ENCODE measurements around the gene GNAS. TPM values are rescaled to one million over a fixed set of nuclear protein-coding genes. Genes with fewer than 3 reads are reported as not detected.

Gene GNAS
- total and polyA plus RNA-seq, 10 of the 15 experiments (the other 5 are each of a cell fraction or from before 2014, with no cell fraction given), result 209 to 950 (median 394) TPM

DNA sequence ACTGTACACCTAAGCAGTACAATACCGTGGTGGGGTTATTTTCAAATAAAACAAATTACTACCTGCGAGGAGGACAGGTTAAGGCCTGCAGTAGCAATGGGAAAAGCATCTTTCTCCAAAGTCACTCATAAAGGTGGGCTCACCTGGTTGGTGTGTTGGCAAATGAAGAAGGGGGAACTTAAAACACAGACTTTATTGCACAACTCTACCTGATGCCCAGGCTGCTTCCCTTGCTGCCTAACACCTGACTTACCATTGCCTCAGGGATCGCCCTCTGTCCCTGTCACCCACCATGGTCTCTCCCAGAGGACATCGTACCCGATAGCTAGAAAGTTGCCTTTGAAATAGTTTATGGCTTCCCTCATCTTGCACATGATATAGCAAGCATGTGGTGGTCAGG is 53.6 kb downstream of the GNAS start:
- peaks cover 27 to 65% of the 10 kb centered on the region in 2 experiments for H3K36me3 ChIP-seq (ENCODE audit: control insufficient read depth in 2 of 2, insufficient read depth in 2 of 2, low read length in 1 of 2)
- H3K79me2 ChIP-seq (ENCODE audit: control insufficient read depth, insufficient read depth, low read length), result peaks cover 34% of the 10 kb centered on the region
- no peak overlapping the region for H2AFZ ChIP-seq (ENCODE audit: control insufficient read depth, low read depth, low read length)
- H3K4me1 ChIP-seq (ENCODE audit: control insufficient read depth, insufficient read depth, low read length), result peaks cover 54% of the 10 kb centered on the region
- FAIRE-seq (no peak), ATAC-seq (no peak), DNase-seq (ENCODE audit: low read depth, low spot score) (no peak)
- H3K4me2 ChIP-seq (ENCODE audit: control insufficient read depth, insufficient read depth), result peak overlapping the region; percentile 69
- no peaks in the 10 kb centered on the region for H4K20me1 ChIP-seq (ENCODE audit: control insufficient read depth, insufficient read depth)
- H3K27me3 ChIP-seq (replicated peaks in 1 of 2; ENCODE audit: control insufficient read depth in 2 of 2, insufficient read depth in 2 of 2, low read length in 1 of 2), result no peaks in the 10 kb centered on the region
- ChIA-PET RAD21 (ENCODE audit: unreplicated experiment) (interaction anchor here (1.0 to 1.9 kb wide), 3 partner anchors 8 to 123 kb away, joined by 3 to 4 read pairs (median 3); no protein-coding TSS in a partner anchor), CTCF (interaction anchor here (1.7 to 1.9 kb wide), 3 partner anchors 9 to 76 kb away, joined by 5 to 10 read pairs (median 8); partner anchors contain the start of gene NELFCD), SMC1A (ENCODE audit: uncharacterized antibody, unreplicated experiment) (interaction anchor here (1.1 to 2.5 kb wide), 5 partner anchors 8 to 138 kb away, joined by 3 to 28 read pairs (median 4); no protein-coding TSS in a partner anchor), POLR2A (interaction anchor here (2.0 to 2.4 kb wide), 2 partner anchors 8 to 15 kb away, joined by 10 to 15 read pairs; no protein-coding TSS in a partner anchor)
- in situ Hi-C loops (cut with MboI) (loop anchor here (5.0 kb wide), 1 partner anchor 76 kb away; the partner anchor contains the start of gene NELFCD), intact Hi-C loops (cut with micrococcal nuclease; ENCODE audit: unreplicated experiment) (loop anchor here (2.0 to 5.0 kb wide), 3 partner anchors 13 to 126 kb away; partner anchors contain the start of gene ATP5F1E)
- no TSS peak for BruUV-seq (replicated peaks)
- 85% methylated on average over 5 of the region's 5 CpGs for WGBS (ENCODE audit: insufficient coverage, insufficient replicate concordance, low lambda C conversion rate, missing lambda C conversion rate)
- TF ChIP-seq ZZZ3 (IDR thresholded peaks at IDR 0.05; ENCODE audit: control insufficient read depth, insufficient read length, low read depth), result no peak
- peak; percentile 42; the same call in 1 of the 2 replicates for TF ChIP-seq POLR2AphosphoS5 (IDR thresholded peaks at IDR 0.05; ENCODE audit: low read length)
- no peak overlapping the region for H3K4me3 ChIP-seq
- no peaks in the 10 kb centered on the region for H3K9me3 ChIP-seq (replicated peaks; ENCODE audit: control insufficient read depth, insufficient read depth, low read length)
- H3K9ac ChIP-seq (ENCODE audit: control insufficient read depth, insufficient read depth, low read length), result no peak overlapping the region
- peak overlapping the region; percentile 96 for H3K27ac ChIP-seq (ENCODE audit: control insufficient read depth, insufficient read depth)

DNA sequence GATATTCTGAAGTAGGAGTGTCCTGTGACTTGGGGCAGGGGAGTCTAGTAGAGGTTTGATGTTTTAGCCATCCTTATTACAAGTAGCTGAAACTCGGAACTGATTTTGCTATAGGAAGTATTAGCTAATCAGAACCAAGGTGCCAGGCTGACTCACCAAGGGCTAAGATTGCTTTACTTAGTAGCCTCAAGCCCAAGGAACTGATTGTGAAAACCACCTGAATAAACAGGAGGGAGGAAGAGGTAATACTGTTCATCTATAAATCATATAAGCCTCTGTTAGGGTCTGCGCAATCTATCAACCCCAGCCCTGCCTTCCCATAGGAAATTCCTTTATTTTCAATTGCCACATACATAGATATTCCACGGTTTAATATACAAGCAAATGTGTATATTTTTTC is 54.4 kb downstream of the GNAS start:
- ATAC-seq (peak; percentile 73), DNase-seq (ENCODE audit: low read depth, low spot score) (no peak), FAIRE-seq (no peak)
- no TSS peak for BruUV-seq (replicated peaks)
- Histone ChIP-seq H3K9me3 (replicated peaks; ENCODE audit: control insufficient read depth, insufficient read depth, low read length) (no peaks in the 10 kb centered on the region), H3K79me2 (ENCODE audit: control insufficient read depth, insufficient read depth, low read length) (peaks cover 27% of the 10 kb centered on the region), H3K9ac (ENCODE audit: control insufficient read depth, insufficient read depth, low read length) (peak overlapping the region; percentile 71), H3K4me2 (ENCODE audit: control insufficient read depth, insufficient read depth) (peak overlapping the region; percentile 78), H3K36me3 (ENCODE audit: control insufficient read depth in 2 of 2, insufficient read depth in 2 of 2, low read length in 1 of 2) (peaks cover 27 to 69% of the 10 kb centered on the region in 2 experiments), H3K4me3 (peak overlapping the region; percentile 67), H3K27ac (ENCODE audit: control insufficient read depth, insufficient read depth) (peak overlapping the region; percentile 96), H3K4me1 (ENCODE audit: control insufficient read depth, insufficient read depth, low read length) (peaks cover 54% of the 10 kb centered on the region), H3K27me3 (replicated peaks in 1 of 2; ENCODE audit: control insufficient read depth in 2 of 2, insufficient read depth in 2 of 2, low read length in 1 of 2) (no peaks in the 10 kb centered on the region), H2AFZ (ENCODE audit: control insufficient read depth, low read depth, low read length) (no peak overlapping the region), H4K20me1 (ENCODE audit: control insufficient read depth, insufficient read depth) (no peaks in the 10 kb centered on the region)
- in situ Hi-C loops (cut with MboI), result loop anchor here (5.0 kb wide), 1 partner anchor 75 kb away; the partner anchor contains the start of gene NELFCD
- CTCF ChIA-PET, result interaction anchor here (1.1 to 1.9 kb wide), 10 partner anchors 10 to 256 kb away, joined by 3 to 10 read pairs (median 4); partner anchors contain the start of genes ATP5F1E, NELFCD and STX16
- POLR2A ChIA-PET, result interaction anchor here (0.6 to 2.5 kb wide), 18 partner anchors 8 to 1145 kb away, joined by 3 to 19 read pairs (median 4); partner anchors contain the start of genes ATP5F1E, NELFCD and PRELID3B
- SMC1A ChIA-PET (ENCODE audit: uncharacterized antibody, unreplicated experiment), result interaction anchor here (1.0 to 2.5 kb wide), 16 partner anchors 9 to 137 kb away, joined by 3 to 28 read pairs (median 8); no protein-coding TSS in a partner anchor
- RAD21 ChIA-PET (ENCODE audit: unreplicated experiment), result interaction anchor here (0.8 to 2.7 kb wide), 14 partner anchors 7 to 125 kb away, joined by 3 to 25 read pairs (median 5); partner anchors contain the start of genes ATP5F1E and NELFCD
- intact Hi-C loops (cut with micrococcal nuclease; ENCODE audit: unreplicated experiment), result loop anchor here (1.0 to 5.0 kb wide), 4 partner anchors 14 to 125 kb away; partner anchors contain the start of genes ATP5F1E and CTSZ
- TF ChIP-seq GABPA (IDR thresholded peaks at IDR 0.05; ENCODE audit: low read depth) (0 out of 2 replicates have a peak, but pooled peaks have one; percentile 8), SUPT20H (IDR thresholded peaks at IDR 0.05; ENCODE audit: borderline replicate concordance, control insufficient read depth, low read depth, low read length) (no peak)
- WGBS (ENCODE audit: insufficient coverage, insufficient replicate concordance, low lambda C conversion rate, missing lambda C conversion rate), result 32% methylated on average over 3 of the region's 3 CpGs
